Panc1 (cell line): Measurements from ENCODE around the gene GJA4. TPM values are rescaled to one million over a fixed set of nuclear protein-coding genes. Genes with fewer than 3 reads are reported as not detected.

Experiments used
- ATAC-seq: fragments of 200-7000 bp; cut with Tn5 transposase; 2 replicates; pipeline ENCODE4 v1.9.1; 2020; ENCODE audit warnings: mild to moderate bottlenecking, moderate library complexity
- BruUV-seq: library from RNA; stranded (reverse); fragments of 400-500 nt; replicated peaks from 2 replicates; lab custom pipeline; 2021; lab: Mats Ljungman, UMichigan
- CTCF ChIA-PET: fragments of 300-600 bp; sonication (Branson Sonifier 250); formaldehyde crosslinking; loops from one replicate; lab custom pipeline; 2022; ENCODE audit warnings: antibody characterized with exemption; lab: Charles Lee
- POLR2A ChIA-PET: fragments of 300-600 bp; sonication (Branson Sonifier 250); formaldehyde crosslinking; loops from one replicate; lab custom pipeline; 2022; ENCODE audit warnings: antibody characterized with exemption; lab: Charles Lee
- DNase-seq: peaks from one replicate; pipeline ENCODE4 v3.0.0-alpha.2; 2010; ENCODE audit warnings: low read depth, low spot score
- H3K27ac ChIP-seq: 2 replicates; pipeline ENCODE4 v1.5.1; 2011; ENCODE audit warnings: mild to moderate bottlenecking, low read length, inconsistent platforms
- H3K27me3 ChIP-seq: fragments of 200-500 bp; sonication (Bioruptor generic); 2 replicates; pipeline ENCODE4 v1.6.0; 2014; ENCODE audit warnings: low read length, inconsistent platforms; ENCODE audit not compliant: control insufficient read depth, insufficient read depth
- H3K36me3 ChIP-seq: fragments of 200-500 bp; sonication (Bioruptor generic); 2 replicates; pipeline ENCODE4 v1.5.1; 2014; ENCODE audit warnings: inconsistent platforms, mild to moderate bottlenecking, low read length, moderate library complexity; ENCODE audit not compliant: control insufficient read depth, insufficient read depth
- H3K4me1 ChIP-seq: 2 replicates; pipeline ENCODE4 v1.5.1; 2011; ENCODE audit warnings: inconsistent platforms, mild to moderate bottlenecking, low read length, moderate library complexity; ENCODE audit not compliant: control insufficient read depth, insufficient read depth
- H3K4me3 ChIP-seq, 2 experiments: 2 replicates each; pipeline ENCODE4 v1.5.1; 2011 to 2012; ENCODE audit warnings: low read depth in 2 of 2, low read length in 2 of 2, mild to moderate bottlenecking in 2 of 2, inconsistent platforms in 1 of 2, moderate library complexity in 1 of 2
- H3K9me3 ChIP-seq: fragments of 200-500 bp; sonication (Bioruptor generic); 2 replicates; pipeline ENCODE4 v1.5.1; 2014; ENCODE audit warnings: low read depth, mild to moderate bottlenecking, inconsistent platforms, low read length, moderate library complexity; ENCODE audit not compliant: control insufficient read depth, insufficient read depth
- POLR2AphosphoS5 ChIP-seq: IDR thresholded peaks from 2 replicates; pipeline ENCODE4 v1.6.1; 2012; ENCODE audit warnings: mild to moderate bottlenecking, low read depth, low read length, moderate library complexity
- SIN3A ChIP-seq: IDR thresholded peaks from 2 replicates; pipeline ENCODE4 v1.6.1; 2012; ENCODE audit warnings: low read depth, mild to moderate bottlenecking, low read length, moderate library complexity, borderline replicate concordance; ENCODE audit not compliant: insufficient read depth
- TCF7L2 ChIP-seq: IDR thresholded peaks from 2 replicates; pipeline ENCODE4 v1.6.1; 2011; ENCODE audit warnings: mild to moderate bottlenecking, low read depth, low read length, inconsistent platforms
- in situ Hi-C: cut with HindIII; loops from 2 replicates; pipeline ENCODE4 v1.10.0; 2016; ENCODE audit warnings: low sequenced_read_pairs, low pct_unique_long_range_greater_than_20kb
- intact Hi-C: fragments of 100-400 bp; cut with micrococcal nuclease; formaldehyde crosslinking; loops from one replicate; pipeline ENCODE4 v1.10.0; 2022; ENCODE audit not compliant: unreplicated experiment
- total RNA-seq: library from RNA; stranded (reverse); gene quantifications from one replicate; pipeline ENCODE4 v1.2.1, GENCODE V29; 2021; ENCODE audit not compliant: unreplicated experiment
- TF ChIP-seq, protein P1 (sequence below), 2 experiments: IDR thresholded peaks; 2 replicates each; pipeline ENCODE4 v1.6.1; 2011 to 2012; ENCODE audit warnings: low read depth in 2 of 2, control low read depth in 1 of 2, low read length in 1 of 2, mild to moderate bottlenecking in 1 of 2, moderate library complexity in 1 of 2; ENCODE audit not compliant: insufficient read depth in 1 of 2
- TF ChIP-seq, protein P2 (sequence below): fragments of 450-650 bp; IDR thresholded peaks from 2 replicates; pipeline ENCODE4 v1.5.1; 2017; ENCODE audit warnings: mild to moderate bottlenecking

GJA4 gene
- total RNA-seq, 1 experiment from 2014 or later = not detected

DNA sequence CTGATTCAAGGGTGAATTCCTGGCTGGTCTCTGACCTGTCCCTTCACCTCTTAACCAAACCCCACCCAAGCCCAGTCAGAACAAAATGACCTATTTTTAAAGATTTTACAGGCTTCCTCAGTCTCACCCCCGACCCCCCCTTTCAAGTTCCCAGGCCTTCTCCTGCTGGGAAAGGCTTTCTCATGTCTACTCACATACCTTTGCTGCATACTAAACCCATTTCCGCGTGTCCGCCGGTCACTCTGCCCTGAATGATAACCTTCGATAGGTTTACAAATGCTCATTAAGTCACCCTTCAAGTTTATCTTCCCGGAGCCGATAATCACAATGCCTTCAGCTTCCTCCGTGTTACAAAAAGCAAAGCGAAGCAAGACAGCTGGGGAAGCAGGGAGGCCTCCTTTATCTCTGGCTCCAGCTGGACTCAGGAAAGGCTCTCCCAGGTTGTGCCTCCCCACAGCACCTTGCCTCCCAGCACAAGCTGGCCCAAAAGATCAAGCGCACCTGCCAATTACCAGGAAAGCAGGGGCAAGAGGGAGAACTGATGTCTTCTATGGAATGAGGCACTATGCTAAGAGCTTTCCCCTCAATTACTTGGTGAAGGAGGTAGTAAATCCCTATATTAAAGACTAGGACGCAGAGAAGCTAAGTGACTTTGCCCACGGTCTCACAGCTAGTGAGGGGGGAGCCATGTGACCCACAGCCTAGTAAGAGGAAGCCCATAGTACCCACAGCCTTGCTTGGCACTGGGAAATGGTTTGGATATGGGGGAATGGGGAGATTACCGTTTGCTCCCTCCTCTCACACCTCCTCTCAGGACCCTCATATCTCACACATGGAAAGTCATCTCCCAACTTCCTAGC is 50.8 kb downstream of the GJA4 start:
- Histone ChIP-seq H3K36me3 (no peaks in the 10 kb centered on the region), H3K27ac (no peak overlapping the region), H3K4me3 (no peak overlapping the region), H3K9me3 (no peaks in the 10 kb centered on the region), H3K27me3 (no peaks in the 10 kb centered on the region), H3K4me1 (no peaks in the 10 kb centered on the region)
- POLR2A ChIA-PET = no interaction called here
- ATAC-seq (no peak), DNase-seq (no peak)
- TF ChIP-seq POLR2AphosphoS5 = no peak
- TF ChIP-seq TCF7L2 = no peak
- no peak for TF ChIP-seq SIN3A
- TF ChIP-seq, protein P1, sequence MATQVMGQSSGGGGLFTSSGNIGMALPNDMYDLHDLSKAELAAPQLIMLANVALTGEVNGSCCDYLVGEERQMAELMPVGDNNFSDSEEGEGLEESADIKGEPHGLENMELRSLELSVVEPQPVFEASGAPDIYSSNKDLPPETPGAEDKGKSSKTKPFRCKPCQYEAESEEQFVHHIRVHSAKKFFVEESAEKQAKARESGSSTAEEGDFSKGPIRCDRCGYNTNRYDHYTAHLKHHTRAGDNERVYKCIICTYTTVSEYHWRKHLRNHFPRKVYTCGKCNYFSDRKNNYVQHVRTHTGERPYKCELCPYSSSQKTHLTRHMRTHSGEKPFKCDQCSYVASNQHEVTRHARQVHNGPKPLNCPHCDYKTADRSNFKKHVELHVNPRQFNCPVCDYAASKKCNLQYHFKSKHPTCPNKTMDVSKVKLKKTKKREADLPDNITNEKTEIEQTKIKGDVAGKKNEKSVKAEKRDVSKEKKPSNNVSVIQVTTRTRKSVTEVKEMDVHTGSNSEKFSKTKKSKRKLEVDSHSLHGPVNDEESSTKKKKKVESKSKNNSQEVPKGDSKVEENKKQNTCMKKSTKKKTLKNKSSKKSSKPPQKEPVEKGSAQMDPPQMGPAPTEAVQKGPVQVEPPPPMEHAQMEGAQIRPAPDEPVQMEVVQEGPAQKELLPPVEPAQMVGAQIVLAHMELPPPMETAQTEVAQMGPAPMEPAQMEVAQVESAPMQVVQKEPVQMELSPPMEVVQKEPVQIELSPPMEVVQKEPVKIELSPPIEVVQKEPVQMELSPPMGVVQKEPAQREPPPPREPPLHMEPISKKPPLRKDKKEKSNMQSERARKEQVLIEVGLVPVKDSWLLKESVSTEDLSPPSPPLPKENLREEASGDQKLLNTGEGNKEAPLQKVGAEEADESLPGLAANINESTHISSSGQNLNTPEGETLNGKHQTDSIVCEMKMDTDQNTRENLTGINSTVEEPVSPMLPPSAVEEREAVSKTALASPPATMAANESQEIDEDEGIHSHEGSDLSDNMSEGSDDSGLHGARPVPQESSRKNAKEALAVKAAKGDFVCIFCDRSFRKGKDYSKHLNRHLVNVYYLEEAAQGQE (IDR thresholded peaks at IDR 0.05; ENCODE audit: insufficient read depth in 1 of 2, low read depth in 2 of 2, low read length in 1 of 2) = no peak
- TF ChIP-seq, protein P2, sequence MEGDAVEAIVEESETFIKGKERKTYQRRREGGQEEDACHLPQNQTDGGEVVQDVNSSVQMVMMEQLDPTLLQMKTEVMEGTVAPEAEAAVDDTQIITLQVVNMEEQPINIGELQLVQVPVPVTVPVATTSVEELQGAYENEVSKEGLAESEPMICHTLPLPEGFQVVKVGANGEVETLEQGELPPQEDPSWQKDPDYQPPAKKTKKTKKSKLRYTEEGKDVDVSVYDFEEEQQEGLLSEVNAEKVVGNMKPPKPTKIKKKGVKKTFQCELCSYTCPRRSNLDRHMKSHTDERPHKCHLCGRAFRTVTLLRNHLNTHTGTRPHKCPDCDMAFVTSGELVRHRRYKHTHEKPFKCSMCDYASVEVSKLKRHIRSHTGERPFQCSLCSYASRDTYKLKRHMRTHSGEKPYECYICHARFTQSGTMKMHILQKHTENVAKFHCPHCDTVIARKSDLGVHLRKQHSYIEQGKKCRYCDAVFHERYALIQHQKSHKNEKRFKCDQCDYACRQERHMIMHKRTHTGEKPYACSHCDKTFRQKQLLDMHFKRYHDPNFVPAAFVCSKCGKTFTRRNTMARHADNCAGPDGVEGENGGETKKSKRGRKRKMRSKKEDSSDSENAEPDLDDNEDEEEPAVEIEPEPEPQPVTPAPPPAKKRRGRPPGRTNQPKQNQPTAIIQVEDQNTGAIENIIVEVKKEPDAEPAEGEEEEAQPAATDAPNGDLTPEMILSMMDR = no peak
- in situ Hi-C loops (no loop called here), intact Hi-C loops (no loop called here)
- BruUV-seq = no TSS peak
- CTCF ChIA-PET = no interaction called here

DNA sequence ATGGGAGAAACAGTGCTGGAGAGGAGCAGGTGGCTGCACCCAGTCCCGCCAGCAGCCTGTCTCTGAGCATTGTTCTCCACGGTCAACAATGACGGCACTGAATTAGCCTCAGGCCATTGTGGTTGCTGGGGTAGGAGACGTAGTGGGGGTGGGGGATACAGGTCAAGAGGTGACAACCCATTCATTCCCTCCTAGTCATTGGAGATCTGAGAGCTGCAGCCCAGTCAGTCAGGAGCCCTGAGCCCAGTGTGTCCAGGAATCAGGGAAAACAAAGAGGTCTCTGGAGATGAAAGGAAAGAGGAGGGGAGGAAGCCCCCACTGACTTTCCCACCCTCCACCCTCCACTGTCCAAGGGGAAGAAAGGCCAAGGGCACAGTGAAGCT is 51.4 kb downstream of the GJA4 start:
- no peak for DNase-seq
- H3K4me3 ChIP-seq = no peak overlapping the region
- no TSS peak for BruUV-seq
- intact Hi-C loops = no loop called here
- no peaks in the 10 kb centered on the region for H3K4me1 ChIP-seq
- ChIA-PET CTCF (no interaction called here), POLR2A (interaction anchor here (0.6 kb wide), 1 partner anchor 30 kb away, joined by 3 read pairs; no protein-coding TSS in a partner anchor)
- in situ Hi-C loops = no loop called here
- TF ChIP-seq TCF7L2 (no peak), POLR2AphosphoS5 (no peak)
- ATAC-seq = no peak
- H3K27me3 ChIP-seq = no peaks in the 10 kb centered on the region
- no peaks in the 10 kb centered on the region for H3K9me3 ChIP-seq
- H3K27ac ChIP-seq = no peak overlapping the region
- H3K36me3 ChIP-seq = no peaks in the 10 kb centered on the region

Other genes with a start within 250 kb of the GJA4 start
- not detected for gene GJB5, start 38.0 kb upstream of the GJA4 start, total RNA-seq
- not detected for gene GJB4, start 33.3 kb upstream of the GJA4 start, total RNA-seq
- gene GJB3, start 11.8 kb upstream of the GJA4 start, total RNA-seq = 0.15 TPM
- gene SMIM12, start 66.8 kb downstream of the GJA4 start, total RNA-seq = 47.5 TPM
- gene DLGAP3, start 136.7 kb downstream of the GJA4 start, total RNA-seq = 0.87 TPM
- 18.7 TPM for gene TMEM35B, start 192.3 kb downstream of the GJA4 start, total RNA-seq
- 21.8 TPM for gene ZMYM6, start 238.9 kb downstream of the GJA4 start, total RNA-seq